GM12874 (cell line): ENCODE results near the gene DNMT3B.

ENCODE experiments used
- TF ChIP-seq, protein P1 (sequence below): IDR thresholded peaks from 2 replicates; pipeline ENCODE4 v1.5.1; 2011; ENCODE audit warnings: low read depth, mild to moderate bottlenecking, control low read depth, low read length, moderate library complexity; ENCODE audit not compliant: insufficient read depth

Gene DNMT3B

DNA sequence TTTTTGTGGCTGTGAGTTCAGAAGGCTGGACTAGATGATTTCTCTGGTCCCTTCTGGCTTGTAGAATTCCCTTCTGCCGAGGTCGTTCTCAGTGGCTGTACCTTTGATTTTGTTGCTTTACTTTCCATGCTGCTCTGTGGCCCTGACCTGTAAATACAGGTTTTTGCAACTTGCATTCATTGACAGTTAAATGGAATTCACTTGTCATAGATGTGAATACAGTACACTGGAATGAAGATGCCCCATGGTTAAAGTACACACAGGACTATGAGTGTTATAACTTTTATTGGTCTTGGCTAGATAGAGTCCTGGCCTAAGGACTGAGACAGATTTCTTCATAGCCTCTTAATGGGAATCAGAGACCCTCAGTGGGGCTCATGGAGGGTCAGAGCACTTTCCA is 83.6 kb downstream of the DNMT3B start:
- TF ChIP-seq, protein P1, sequence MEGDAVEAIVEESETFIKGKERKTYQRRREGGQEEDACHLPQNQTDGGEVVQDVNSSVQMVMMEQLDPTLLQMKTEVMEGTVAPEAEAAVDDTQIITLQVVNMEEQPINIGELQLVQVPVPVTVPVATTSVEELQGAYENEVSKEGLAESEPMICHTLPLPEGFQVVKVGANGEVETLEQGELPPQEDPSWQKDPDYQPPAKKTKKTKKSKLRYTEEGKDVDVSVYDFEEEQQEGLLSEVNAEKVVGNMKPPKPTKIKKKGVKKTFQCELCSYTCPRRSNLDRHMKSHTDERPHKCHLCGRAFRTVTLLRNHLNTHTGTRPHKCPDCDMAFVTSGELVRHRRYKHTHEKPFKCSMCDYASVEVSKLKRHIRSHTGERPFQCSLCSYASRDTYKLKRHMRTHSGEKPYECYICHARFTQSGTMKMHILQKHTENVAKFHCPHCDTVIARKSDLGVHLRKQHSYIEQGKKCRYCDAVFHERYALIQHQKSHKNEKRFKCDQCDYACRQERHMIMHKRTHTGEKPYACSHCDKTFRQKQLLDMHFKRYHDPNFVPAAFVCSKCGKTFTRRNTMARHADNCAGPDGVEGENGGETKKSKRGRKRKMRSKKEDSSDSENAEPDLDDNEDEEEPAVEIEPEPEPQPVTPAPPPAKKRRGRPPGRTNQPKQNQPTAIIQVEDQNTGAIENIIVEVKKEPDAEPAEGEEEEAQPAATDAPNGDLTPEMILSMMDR: no peak

DNA sequence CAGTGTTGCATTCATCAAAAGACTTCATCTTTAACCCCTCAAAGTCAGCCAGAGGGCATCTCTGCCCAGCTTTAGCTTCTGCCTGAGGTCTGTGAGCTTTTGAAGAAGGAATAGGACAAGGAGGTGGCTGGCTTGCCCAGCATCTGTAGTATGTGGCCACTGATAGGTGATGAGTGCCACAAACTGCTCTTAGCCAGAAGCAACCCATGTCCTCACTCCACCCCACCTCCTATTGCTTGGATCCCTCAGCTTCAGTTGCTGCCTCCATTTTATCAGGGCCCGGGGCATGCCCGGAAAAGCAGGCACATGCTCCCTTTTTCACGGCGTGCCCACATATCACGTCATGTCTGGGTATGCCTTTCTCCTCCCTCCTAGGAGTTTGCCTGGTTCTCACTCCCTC is 84.7 kb downstream of the DNMT3B start:
- TF ChIP-seq, protein P1: no peak

DNA sequence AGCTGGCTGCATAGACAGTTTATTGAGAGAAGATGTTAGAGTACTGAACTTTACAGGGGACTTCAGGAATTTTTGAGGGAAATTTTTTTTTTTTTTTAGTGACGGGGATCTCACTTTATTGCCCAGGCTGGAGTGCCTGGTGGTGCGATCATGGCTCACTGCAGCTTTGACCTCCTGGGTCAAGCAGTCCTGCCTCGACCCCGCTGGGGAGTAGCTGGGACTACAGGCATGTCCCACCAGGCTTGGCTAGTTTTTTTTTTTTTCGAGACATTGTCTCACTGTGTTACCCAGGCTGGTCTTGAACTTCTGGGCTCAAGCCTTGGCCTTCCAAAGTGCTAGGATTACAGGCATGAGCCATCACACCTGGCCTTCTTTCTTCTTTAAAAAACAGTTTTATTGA is 85.8 kb downstream of the DNMT3B start:
- TF ChIP-seq, protein P1: no peak

DNA sequence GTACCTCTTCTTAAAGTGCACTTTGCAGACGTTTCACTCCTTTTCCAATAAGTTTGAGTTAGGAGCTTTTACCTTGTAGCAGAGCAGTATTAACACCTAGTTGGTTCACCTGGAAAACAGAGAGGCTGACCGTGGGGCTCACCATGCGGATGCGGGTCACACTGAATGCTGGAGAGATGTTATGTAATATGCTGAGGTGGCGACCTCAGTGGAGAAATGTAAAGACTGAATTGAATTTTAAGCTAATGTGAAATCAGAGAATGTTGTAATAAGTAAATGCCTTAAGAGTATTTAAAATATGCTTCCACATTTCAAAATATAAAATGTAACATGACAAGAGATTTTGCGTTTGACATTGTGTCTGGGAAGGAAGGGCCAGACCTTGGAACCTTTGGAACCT is 86.7 kb downstream of the DNMT3B start:
- TF ChIP-seq, protein P1: no peak

DNA sequence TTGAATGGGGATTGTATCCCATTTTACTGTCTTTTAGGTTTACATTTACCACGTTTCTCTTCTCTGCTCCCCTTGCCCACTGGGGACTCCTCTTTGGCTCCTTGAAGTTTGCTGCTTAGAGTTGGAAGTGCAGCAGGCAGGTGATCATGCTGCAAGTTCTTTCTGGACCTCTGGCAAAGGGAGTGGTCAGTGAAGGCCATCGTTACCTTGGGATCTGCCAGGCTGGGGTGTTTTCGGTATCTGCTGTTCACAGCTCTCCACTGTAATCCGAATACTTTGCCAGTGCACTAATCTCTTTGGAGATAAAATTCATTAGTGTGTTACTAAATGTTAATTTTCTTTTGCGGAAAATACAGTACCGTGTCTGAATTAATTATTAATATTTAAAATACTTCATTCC is 87.4 kb downstream of the DNMT3B start:
- TF ChIP-seq, protein P1: no peak

DNA sequence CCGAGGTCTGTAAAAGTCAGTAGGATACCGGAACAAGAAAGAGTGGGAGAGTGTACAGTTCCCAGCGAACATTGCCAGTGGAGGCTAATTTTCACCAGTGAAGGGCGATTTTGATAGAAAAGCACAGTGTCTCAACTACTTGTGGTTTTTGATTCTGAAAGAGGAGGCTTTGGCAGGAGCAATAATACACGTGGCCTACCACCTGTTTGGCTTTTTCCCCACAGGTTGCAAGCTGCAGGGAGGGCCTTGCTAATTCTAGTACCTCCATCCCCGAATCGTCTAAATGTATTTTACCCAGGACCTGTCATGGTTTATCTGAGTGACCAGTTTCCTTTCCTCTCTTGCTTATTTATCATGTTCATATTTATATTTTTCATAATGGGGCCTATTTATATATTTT is 93.2 kb downstream of the DNMT3B start:
- TF ChIP-seq, protein P1: no peak

DNA sequence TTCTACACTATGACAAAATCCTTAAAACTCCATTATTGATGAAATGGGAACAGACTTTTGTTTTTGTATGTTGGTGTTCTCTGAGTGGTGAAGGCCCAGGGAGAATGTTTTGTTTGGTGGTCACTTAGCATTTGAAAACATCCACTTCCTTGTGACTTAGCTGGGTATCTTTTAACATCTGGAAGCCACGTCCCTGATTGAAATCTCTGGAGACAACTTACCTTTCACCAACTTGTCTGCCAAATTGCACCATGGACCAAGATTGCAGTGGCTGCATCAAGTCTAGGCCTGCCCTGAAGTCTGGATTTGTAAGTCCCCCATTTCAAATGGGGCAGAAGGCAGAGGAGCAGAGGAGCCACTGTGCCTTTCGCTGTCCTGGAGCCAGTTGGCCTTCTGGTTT is 96.0 kb downstream of the DNMT3B start:
- TF ChIP-seq, protein P1: no peak
